NCI-H526 (cell line): ENCODE data around the gene BTG1.
A peak's percentile ranks its signal among the peaks of the same experiment; 100 is the strongest.
"Not testable (repeated sequence)": the region's sequence is repeated elsewhere in the genome, so short reads cannot be mapped to it uniquely, and the experiment has no call there.

ENCODE experiments used
- DNase-seq, 2 experiments: peaks; one replicate each; lab custom pipeline; 2025; lab: John Stamatoyannopoulos, UW

BTG1 gene

GRCh38 chr12:92149563-92149962 is 3.9 kb upstream of the BTG1 start:
- DNase-seq = no peak

GRCh38 chr12:92147491-92147890 is 1.8 kb upstream of the BTG1 start:
- DNase-seq = no peak

- DNase-seq = no peak
Measured at GRCh38 chr12:92146497-92147224, 1.0 kb upstream of the BTG1 start.

- DNase-seq = no peak
Measured at GRCh38 chr12:92145481-92145730, 240 bp downstream of the BTG1 start.

- DNase-seq = peak in 1 of 2 experiments; percentile 69
Measured at GRCh38 chr12:92144631-92145480, 790 bp downstream of the BTG1 start.

GRCh38 chr12:92143686-92144630 is 1.7 kb downstream of the BTG1 start:
- DNase-seq = peak; percentile 92 to 95

- DNase-seq = peak in 1 of 2 experiments; percentile 8
Measured at GRCh38 chr12:92143258-92143657, 2.4 kb downstream of the BTG1 start.

- no peak for DNase-seq
Measured at GRCh38 chr12:92142251-92142926, 3.3 kb downstream of the BTG1 start.

GRCh38 chr12:92141591-92142121 is 4.0 kb downstream of the BTG1 start:
- DNase-seq = peak in 1 of 2 experiments; percentile 20

- DNase-seq = peak in 1 of 2 experiments; percentile 14
Measured at GRCh38 chr12:92140896-92141536, 4.6 kb downstream of the BTG1 start.

- no peak for DNase-seq
Measured at GRCh38 chr12:92140156-92140555, 5.5 kb downstream of the BTG1 start.

- DNase-seq = peak; percentile 30 to 60
Measured at GRCh38 chr12:92139634-92140150, 6.0 kb downstream of the BTG1 start.

GRCh38 chr12:92138626-92139025 is 7.0 kb downstream of the BTG1 start:
- no peak for DNase-seq

- DNase-seq = peak; percentile 16 to 23
Measured at GRCh38 chr12:92138144-92138543, 7.5 kb downstream of the BTG1 start.

- peak; percentile 57 to 64 for DNase-seq
Measured at GRCh38 chr12:92136965-92137721, 8.5 kb downstream of the BTG1 start.

GRCh38 chr12:92136026-92136730 is 9.5 kb downstream of the BTG1 start:
- DNase-seq = no peak

GRCh38 chr12:92135541-92135940 is 10.1 kb downstream of the BTG1 start:
- DNase-seq = not testable (repeated sequence)

GRCh38 chr12:92134638-92135274 is 10.9 kb downstream of the BTG1 start:
- DNase-seq = no peak
